Mucosa of descending colon (tissue), 3 donors: ENCODE data around the gene USP20. TPM values are rescaled to one million over a fixed set of nuclear protein-coding genes. Genes with fewer than 3 reads are reported as not detected.
"Not testable (repeated sequence)": the region's sequence is repeated elsewhere in the genome, so short reads cannot be mapped to it uniquely, and the experiment has no call there.

ENCODE experiments used
- ATAC-seq: fragments of 200-7000 bp; cut with Tn5 transposase; one replicate; pipeline ENCODE4 v1.9.1; 2020; ENCODE audit warnings: mild to moderate bottlenecking, moderate library complexity
- DNase-seq, 3 donors: peaks; one replicate each; pipeline ENCODE4 v3.0.0-alpha.2; 2020
- H3K36me3 ChIP-seq: fragments of 200-600 bp; one replicate; pipeline ENCODE4 v1.8.0; 2021; ENCODE audit warnings: low read depth, mild to moderate bottlenecking
- H3K4me1 ChIP-seq: fragments of 200-600 bp; one replicate; pipeline ENCODE4 v1.8.0; 2021; ENCODE audit warnings: low read depth, mild to moderate bottlenecking
- H3K4me3 ChIP-seq: fragments of 200-600 bp; one replicate; pipeline ENCODE4 v1.8.0; 2021; ENCODE audit warnings: mild to moderate bottlenecking
- H3K9me3 ChIP-seq: fragments of 200-600 bp; one replicate; pipeline ENCODE4 v1.8.0; 2021; ENCODE audit warnings: mild to moderate bottlenecking
- CTCF ChIP-seq: fragments of 200-600 bp; IDR thresholded peaks from one replicate; pipeline ENCODE4 v1.8.0; 2022; ENCODE audit warnings: antibody characterized with exemption, mild to moderate bottlenecking
- intact Hi-C, 2 donors: fragments of 100-400 bp; cut with DNase I in 1 of 2; cut with micrococcal nuclease in 1 of 2; formaldehyde crosslinking; loops; one replicate each; pipeline versions ENCODE4 v1.11.0 to v1.11.1; 2022; cut with DNase I, micrococcal nuclease
- total RNA-seq, 3 donors: library from RNA; stranded (reverse); fragmentation: NEBNext Ultra II Directional in 2 of 3; extraction: Animal tissue kit (Norgen Biotek cat#: 25700) in 2 of 3; gene quantifications; one replicate each; pipeline versions ENCODE4 v1.2.1 to v1.2.4, GENCODE V29; 2021 to 2023
- donor health status: DM: no; HTN: no; CAD: no; lungs with moderate emphysema.
- donor health status: DM: no; HTN: no; CAD: no.
- donor health status: DM: no; HTN: yes; CAD: no.

Gene USP20
- total RNA-seq, 3 donors from 2014 or later = 20.2 to 32.3 (median 22.9) TPM

- Histone ChIP-seq H3K4me3 (no peak overlapping the region), H3K4me1 (peaks cover 24% of the 10 kb centered on the region), H3K9me3 (no peaks in the 10 kb centered on the region), H3K36me3 (no peaks in the 10 kb centered on the region)
- TF ChIP-seq CTCF = no peak
- DNase-seq = peak in 2 of 3 donors; percentile 36 to 63
- intact Hi-C loops = loop anchor here in 1 of 2 donors (5.0 kb wide), 1 partner anchor 155 kb away; the partner anchor contains the start of gene FNBP1
- no peak for ATAC-seq
Observed at GRCh38 chr9:129887334-129888292, 52.4 kb downstream of the USP20 start.

GRCh38 chr9:129888293-129889121 is 53.2 kb downstream of the USP20 start:
- peaks cover 24% of the 10 kb centered on the region for H3K4me1 ChIP-seq
- no peaks in the 10 kb centered on the region for H3K36me3 ChIP-seq
- ATAC-seq (peak; percentile 33), DNase-seq (peak; percentile 67 to 92 (median 77))
- TF ChIP-seq CTCF = no peak
- no peak overlapping the region for H3K4me3 ChIP-seq
- intact Hi-C loops = loop anchor here in 1 of 2 donors (5.0 kb wide), 1 partner anchor 154 kb away; the partner anchor contains the start of gene FNBP1
- H3K9me3 ChIP-seq = no peaks in the 10 kb centered on the region

GRCh38 chr9:129889122-129889940 is 54.1 kb downstream of the USP20 start:
- no peak for TF ChIP-seq CTCF
- Histone ChIP-seq H3K9me3 (no peaks in the 10 kb centered on the region), H3K4me3 (no peak overlapping the region), H3K4me1 (peaks cover 18% of the 10 kb centered on the region), H3K36me3 (no peaks in the 10 kb centered on the region)
- ATAC-seq = no peak
- intact Hi-C loops = loop anchor here in 1 of 2 donors (5.0 kb wide), 1 partner anchor 153 kb away; the partner anchor contains the start of gene FNBP1
- peak in 2 of 3 donors; percentile 42 to 63 for DNase-seq

- DNase-seq (peak; percentile 53 to 77 (median 63)), ATAC-seq (peak; percentile 2)
- no peak for TF ChIP-seq CTCF
- Histone ChIP-seq H3K36me3 (no peaks in the 10 kb centered on the region), H3K4me3 (no peak overlapping the region), H3K9me3 (no peaks in the 10 kb centered on the region), H3K4me1 (peaks cover 11% of the 10 kb centered on the region)
- intact Hi-C loops = loop anchor here in 1 of 2 donors (5.0 kb wide), 1 partner anchor 152 kb away; the partner anchor contains the start of gene FNBP1
Observed at GRCh38 chr9:129889941-129890717, 54.9 kb downstream of the USP20 start.

GRCh38 chr9:129890718-129891299 is 55.6 kb downstream of the USP20 start:
- H3K4me1 ChIP-seq, H3K9me3 ChIP-seq, intact Hi-C loops: not testable (repeated sequence)

More at GRCh38 chr9:129890718-129891299, 55.6 kb downstream of the USP20 start:
- ATAC-seq, H3K36me3 ChIP-seq, DNase-seq, H3K4me3 ChIP-seq: not testable (repeated sequence)
